Ovary (tissue), 3 donors: ENCODE results near the gene SEMA3B.

Source experiments
- CTCF ChIP-seq, 3 donors: fragments of 450-650 bp in 2 of 3; fragments of 200-600 bp in 1 of 3; IDR thresholded peaks; one replicate each; pipeline versions ENCODE4 v1.5.1 to v1.8.0; 2016 to 2022; ENCODE audit warnings: antibody characterized with exemption in 3 of 3, mild to moderate bottlenecking in 1 of 3
- EP300 ChIP-seq: sonication (generic); formaldehyde crosslinking; IDR thresholded peaks from one replicate; pipeline ENCODE4 v1.6.1; 2017; ENCODE audit warnings: antibody characterized with exemption
- POLR2A ChIP-seq: fragments of 450-650 bp; IDR thresholded peaks from one replicate; pipeline ENCODE4 v1.6.1; 2017; ENCODE audit warnings: antibody characterized with exemption, mild to moderate bottlenecking, moderate library complexity
- donor health status: DM: no; HTN: no; CAD: no.

GRCh38 chr3:50256978-50257890, 11.7 kb upstream of the SEMA3B start:
- TF ChIP-seq EP300 = no peak
- no peak for TF ChIP-seq CTCF (IDR thresholded peaks at IDR 0.05)
- TF ChIP-seq POLR2A = no peak
